ENCODE measurements around the gene ANO8.
"Not testable (repeated sequence)": the region's sequence is repeated elsewhere in the genome, so short reads cannot be mapped to it uniquely, and the experiment has no call there.

The ANO8 gene

GRCh38 chr19:17296976-17297375, 37.7 kb downstream of the ANO8 start:
- no peak overlapping the region for H3K27ac ChIP-seq
- TF ChIP-seq ZFX (IDR thresholded peaks at IDR 0.05) (no peak), CTCF (conservative IDR thresholded peaks at IDR 0.05) (no peak)

GRCh38 chr19:17296273-17296672, 38.4 kb downstream of the ANO8 start:
- H3K27ac ChIP-seq: no peak overlapping the region
- TF ChIP-seq CTCF (conservative IDR thresholded peaks at IDR 0.05) (no peak), ZFX (IDR thresholded peaks at IDR 0.05) (no peak)

- H3K27ac ChIP-seq: not testable (repeated sequence)
These were observed 39.1 kb downstream of the ANO8 start for GRCh38 chr19:17295551-17295950.

- TF ChIP-seq ZFX (IDR thresholded peaks at IDR 0.05) (no peak), CTCF (conservative IDR thresholded peaks at IDR 0.05) (no peak)
- H3K27ac ChIP-seq: no peak overlapping the region
These were observed 40.4 kb downstream of the ANO8 start for GRCh38 chr19:17294051-17294891.

GRCh38 chr19:17293605-17294004, 41.0 kb downstream of the ANO8 start:
- TF ChIP-seq ZFX (IDR thresholded peaks at IDR 0.05): no peak
- no peak for TF ChIP-seq CTCF (conservative IDR thresholded peaks at IDR 0.05)
- no peak overlapping the region for H3K27ac ChIP-seq

- no peak overlapping the region for H3K27ac ChIP-seq
- no peak for TF ChIP-seq ZFX (IDR thresholded peaks at IDR 0.05)
- no peak; the same call in 1 of the 2 replicates for TF ChIP-seq CTCF (conservative IDR thresholded peaks at IDR 0.05)
These were observed 42.2 kb downstream of the ANO8 start for GRCh38 chr19:17292301-17293074.

GRCh38 chr19:17289489-17289888, 45.2 kb downstream of the ANO8 start:
- no peak for TF ChIP-seq CTCF (conservative IDR thresholded peaks at IDR 0.05)
- TF ChIP-seq ZFX (IDR thresholded peaks at IDR 0.05): no peak
- no peak overlapping the region for H3K27ac ChIP-seq
